Left hindlimb (tissue), 1 donor: Measurements from ENCODE around the gene FBXO24.
A peak's percentile ranks its signal among the peaks of the same experiment; 100 is the strongest.
"Not testable (repeated sequence)": the region's sequence is repeated elsewhere in the genome, so short reads cannot be mapped to it uniquely, and the experiment has no call there.

Experiments used
- DNase-seq: peaks from one replicate; pipeline ENCODE4 v3.0.0-alpha.2; 2018

The FBXO24 gene

GRCh38 chr7:100586266-100587025 lies at the start of gene FBXO24:
TSS of gene FBXO24 (plus strand) at chr7:100586328. CDS start at chr7:100586626, 298 bp downstream.
- peak; percentile 100 for DNase-seq

DNA sequence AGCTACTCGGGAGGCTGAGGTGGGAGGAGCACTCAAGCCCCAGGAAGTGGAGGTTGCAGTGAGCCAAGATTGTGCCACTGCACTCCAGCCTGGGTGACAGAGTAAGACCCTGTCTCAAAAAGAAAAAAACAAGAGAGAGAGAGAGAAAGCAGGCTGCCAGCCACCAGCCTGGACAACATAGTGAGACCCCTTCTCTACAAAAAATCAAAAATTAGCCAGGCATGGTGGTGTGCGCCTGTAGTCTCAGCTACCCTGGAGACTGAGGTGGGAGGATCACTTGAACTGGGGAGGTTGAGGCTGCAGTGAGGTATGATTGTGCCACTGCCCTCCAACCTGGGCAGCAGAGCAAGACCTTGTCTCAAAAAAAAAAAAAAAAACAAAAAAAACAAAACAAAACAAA lies 49.4 kb upstream of the FBXO24 start:
- DNase-seq, result not testable (repeated sequence)

GRCh38 chr7:100538348-100538653 lies 47.8 kb upstream of the FBXO24 start:
- DNase-seq, result no peak

DNA sequence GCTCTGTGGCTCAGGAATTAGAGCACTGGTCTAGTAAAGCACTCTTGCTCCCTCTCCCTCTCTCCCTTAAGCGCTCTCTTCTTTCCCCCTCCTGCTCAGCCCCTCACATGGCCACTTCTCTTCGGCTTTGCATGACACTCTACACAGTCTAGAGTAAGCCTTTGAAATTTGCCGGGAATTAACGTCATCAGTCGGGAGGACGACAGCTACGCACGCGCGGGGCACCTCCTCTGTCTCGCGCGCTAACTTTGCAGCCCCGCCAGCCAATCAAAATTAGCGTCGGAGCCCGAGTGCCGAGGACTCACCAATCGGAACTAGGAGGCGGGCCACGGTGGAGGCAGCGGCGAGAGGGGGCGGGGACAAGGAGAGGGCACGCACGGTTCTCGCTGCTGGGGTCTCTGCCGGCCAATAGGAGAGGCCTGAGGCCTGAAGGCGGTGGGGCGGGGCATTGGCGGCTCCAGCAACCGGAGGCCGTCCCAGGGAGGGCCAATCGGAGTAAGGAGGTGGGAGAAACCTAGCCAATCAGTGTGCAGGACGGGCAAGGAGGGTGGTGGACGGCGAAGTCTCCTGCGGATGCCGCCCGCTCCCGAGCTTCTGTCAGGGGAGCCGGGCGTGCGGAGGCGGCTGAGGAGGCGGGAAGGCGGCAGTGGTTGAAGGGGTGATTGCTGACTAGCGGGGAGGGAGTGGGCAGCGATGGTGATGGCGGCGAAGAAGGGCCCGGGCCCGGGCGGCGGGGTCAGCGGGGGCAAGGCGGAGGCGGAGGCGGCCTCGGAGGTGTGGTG lies 47.3 kb upstream of the FBXO24 start, which contains the start of gene AGFG2:
AGFG2 (plus strand) TSS at position 550 of the 782 bp plus-strand sequence; CDS start at position 694, 144 bp downstream.
- peak; percentile 100 for DNase-seq

- DNase-seq, result no peak
Measured at GRCh38 chr7:100539436-100540006, 46.6 kb upstream of the FBXO24 start.

DNA sequence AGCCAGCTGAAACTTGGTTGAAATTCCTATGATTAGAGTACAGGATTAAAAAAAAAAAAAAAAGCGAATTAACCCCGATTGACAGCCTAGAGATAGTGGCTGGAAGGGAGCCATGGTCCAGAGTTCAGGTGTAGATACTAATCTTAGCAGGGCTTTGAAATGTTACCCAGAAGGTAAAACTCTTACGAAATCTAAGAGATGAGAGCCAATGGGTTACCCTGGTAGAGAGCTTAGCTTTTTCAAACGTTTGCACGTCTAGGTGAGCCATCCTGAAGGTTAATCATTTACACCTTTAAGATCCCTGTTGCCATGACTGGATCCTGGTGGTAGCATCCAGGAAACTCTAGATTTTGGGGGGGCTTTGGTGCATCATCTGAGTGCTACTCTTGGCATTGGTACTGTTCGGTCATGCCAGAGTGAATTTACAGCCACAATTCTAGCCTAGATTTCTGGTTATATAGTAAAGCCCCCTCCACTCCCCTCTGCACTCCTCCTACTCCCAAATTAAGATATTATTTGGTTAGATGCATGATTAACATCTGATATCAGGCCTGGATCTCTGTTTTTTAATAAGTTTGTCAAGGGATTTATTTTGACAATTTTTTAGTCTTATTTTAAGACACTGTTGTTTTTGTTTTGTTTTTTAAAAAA lies 45.9 kb upstream of the FBXO24 start:
- DNase-seq, result no peak

DNA sequence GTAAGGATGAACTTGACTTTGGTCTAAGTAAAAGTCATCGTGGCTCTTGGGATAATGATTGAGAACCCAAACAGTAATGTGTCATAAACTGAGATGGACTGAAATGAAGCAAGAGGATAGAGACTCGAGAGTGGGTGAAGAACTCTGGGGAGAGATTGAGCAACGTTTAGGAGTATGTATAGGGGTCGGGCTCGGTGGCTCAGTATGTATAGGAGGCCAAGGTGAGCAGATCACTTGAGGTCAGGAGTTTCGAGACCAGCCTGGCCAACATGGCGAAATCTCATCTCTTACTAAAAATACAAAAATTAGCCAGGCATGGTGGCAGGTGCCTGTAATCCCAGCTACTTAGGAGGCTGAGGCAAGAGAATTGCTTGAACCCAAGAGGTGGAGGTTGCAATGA lies 44.8 kb upstream of the FBXO24 start:
- not testable (repeated sequence) for DNase-seq

DNA sequence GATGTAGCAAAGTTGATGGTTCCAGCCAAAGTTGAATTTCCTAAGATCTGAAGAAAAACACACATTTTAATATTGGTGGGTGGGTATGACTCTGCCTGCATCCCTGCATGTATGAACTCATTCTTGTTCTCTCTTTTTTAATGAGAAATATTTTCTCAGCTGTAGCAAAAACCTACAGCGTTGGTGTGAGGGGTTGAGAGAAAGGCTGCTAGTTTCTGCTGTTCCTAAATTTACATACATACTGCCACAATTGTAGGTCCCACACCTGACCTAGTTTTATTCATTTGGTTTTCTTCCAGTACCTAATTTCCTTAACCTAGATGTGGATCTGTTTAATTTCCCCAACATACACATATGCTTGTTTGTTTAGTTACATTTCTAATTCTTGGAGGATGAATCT lies 42.5 kb upstream of the FBXO24 start:
- no peak for DNase-seq

DNA sequence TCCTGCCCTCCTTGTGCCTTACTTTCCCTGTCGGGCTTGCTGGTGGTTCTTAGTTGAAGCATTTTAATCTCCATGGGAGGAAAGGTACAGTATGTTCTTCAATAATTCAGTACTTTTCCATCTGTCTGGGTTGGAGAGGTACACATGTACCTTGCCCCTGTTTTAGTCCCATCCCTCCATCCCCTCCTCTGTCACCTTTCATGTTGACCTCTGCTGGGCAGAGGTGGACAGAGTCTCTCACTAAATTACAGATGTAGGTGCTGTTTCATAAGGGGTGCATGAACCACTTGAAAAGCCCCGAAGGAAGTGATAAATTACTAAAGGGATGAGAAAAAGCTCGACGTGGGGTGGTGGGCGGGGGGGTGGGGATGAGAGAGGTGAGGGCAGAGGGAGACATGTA lies 41.7 kb upstream of the FBXO24 start:
- DNase-seq, result no peak

DNA sequence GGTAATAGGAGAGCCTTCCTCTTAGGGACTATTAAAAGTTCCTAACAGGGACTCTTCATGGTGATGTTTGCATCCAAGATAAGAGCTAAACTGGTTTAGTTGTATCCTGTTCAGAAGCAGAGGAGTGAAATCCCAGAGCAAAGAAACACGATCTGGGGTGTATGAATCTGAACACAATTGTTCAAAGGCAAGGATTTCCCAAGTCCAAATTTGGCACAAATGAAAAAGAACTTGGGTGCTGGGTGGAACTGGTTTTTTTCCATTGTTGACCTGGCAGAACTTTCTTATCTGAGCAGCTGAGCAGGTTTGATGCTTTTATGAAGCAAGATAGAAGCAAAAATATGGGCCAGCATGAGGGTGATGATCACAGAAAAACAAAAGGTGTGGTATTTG lies 41.2 kb upstream of the FBXO24 start:
- DNase-seq, result no peak

- no peak for DNase-seq
Measured at GRCh38 chr7:100545360-100546128, 40.6 kb upstream of the FBXO24 start.

- DNase-seq, result no peak
Measured at GRCh38 chr7:100546129-100546925, 39.8 kb upstream of the FBXO24 start.

DNA sequence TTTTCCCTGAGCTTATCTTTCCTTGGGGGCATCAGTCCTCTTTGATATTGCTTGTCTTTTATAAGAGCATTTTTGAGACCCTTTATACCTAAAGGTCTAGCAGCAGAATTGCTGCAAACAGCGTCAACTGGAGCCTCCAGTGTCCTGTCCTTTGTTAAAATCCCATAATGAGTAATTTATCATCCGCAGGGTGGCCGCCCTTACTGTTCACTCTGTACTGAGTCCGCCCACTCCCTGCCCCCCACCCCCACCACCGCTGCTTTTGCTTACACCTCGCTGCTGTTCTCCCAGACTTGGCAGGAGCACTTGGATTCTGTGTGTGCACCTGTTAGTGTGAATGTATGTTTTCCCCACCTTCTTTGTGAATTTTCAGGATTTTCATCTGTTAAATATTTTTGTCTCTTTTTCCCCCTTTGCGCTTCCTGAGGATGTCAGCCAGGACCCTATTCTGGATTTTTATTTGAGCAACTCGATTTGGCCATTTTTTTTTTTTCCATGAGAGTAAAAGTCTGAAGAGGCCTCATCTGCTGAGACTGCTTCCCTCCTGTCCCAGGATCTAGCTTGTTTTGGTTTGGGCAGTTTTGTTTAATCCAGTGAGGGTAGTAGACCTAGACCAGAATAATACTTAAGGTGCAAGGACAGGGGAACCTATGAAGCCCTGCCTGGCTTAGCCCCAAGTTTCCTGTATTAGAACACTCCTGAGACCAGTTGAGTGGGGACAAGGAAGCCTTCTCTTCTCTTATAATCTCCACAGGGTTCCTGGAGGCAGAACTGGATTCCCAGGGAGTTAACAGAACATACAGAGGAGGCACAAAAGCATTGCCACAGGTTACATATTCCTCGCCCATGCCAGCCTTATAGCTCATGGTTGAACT lies 39.0 kb upstream of the FBXO24 start:
- DNase-seq, result no peak

- no peak for DNase-seq
Measured at GRCh38 chr7:100547872-100548271, 38.3 kb upstream of the FBXO24 start.

GRCh38 chr7:100548446-100548845 lies 37.7 kb upstream of the FBXO24 start:
- DNase-seq, result not testable (repeated sequence)

- DNase-seq, result no peak
Measured at GRCh38 chr7:100552532-100552931, 33.6 kb upstream of the FBXO24 start.

DNA sequence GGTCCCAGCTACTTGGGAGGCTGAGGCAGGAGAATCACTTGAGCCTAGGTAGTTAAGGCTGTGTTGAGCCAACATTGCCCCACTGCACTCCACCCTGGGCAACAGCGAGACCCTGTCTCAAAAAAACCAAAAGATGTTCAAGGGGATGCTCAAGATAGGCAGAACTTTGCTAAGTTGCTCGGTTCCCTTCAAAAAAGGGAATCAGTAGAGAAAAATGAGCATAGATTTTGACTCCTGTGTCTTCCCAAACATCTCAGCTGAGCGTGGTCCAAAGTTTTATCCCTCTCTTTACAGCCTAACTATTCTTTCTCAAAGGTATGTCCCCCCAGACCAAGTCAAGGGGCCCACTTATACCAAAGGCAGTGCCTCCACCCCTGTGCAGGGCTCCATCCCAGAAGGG lies 33.1 kb upstream of the FBXO24 start:
- DNase-seq, result no peak

GRCh38 chr7:100555701-100556100 lies 30.4 kb upstream of the FBXO24 start:
- no peak for DNase-seq

GRCh38 chr7:100556541-100556940 lies 29.6 kb upstream of the FBXO24 start:
- no peak for DNase-seq

DNA sequence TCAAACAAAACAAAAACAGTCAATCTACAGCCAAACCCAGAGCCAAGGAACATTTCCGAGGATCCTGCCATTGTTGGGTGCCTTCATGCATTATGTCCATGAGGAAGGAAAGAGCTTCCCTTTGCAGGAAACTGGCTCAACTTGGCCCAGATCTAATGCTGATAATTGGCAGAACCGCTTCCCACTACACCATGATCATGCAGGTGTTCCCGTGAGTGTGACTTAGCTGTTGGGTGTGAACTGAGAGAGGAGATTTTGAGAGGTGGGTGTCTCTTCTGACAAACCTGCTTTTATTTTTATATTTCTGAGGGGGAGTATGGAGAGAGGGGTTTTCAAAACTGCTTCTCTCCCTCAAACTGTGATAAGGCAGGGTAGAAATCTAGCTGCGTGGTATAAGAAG lies 27.0 kb upstream of the FBXO24 start:
- DNase-seq, result no peak
